GM12873 (cell line): Measurements from ENCODE around the gene VPS37C.

ENCODE experiments used
- TF ChIP-seq, protein P1 (sequence below): IDR thresholded peaks from 2 replicates; pipeline ENCODE4 v1.5.1; 2012; ENCODE audit warnings: low read depth, mild to moderate bottlenecking, moderate library complexity, low read length, control low read depth; ENCODE audit not compliant: insufficient read depth; ENCODE audit errors: missing control alignments

Gene VPS37C

DNA sequence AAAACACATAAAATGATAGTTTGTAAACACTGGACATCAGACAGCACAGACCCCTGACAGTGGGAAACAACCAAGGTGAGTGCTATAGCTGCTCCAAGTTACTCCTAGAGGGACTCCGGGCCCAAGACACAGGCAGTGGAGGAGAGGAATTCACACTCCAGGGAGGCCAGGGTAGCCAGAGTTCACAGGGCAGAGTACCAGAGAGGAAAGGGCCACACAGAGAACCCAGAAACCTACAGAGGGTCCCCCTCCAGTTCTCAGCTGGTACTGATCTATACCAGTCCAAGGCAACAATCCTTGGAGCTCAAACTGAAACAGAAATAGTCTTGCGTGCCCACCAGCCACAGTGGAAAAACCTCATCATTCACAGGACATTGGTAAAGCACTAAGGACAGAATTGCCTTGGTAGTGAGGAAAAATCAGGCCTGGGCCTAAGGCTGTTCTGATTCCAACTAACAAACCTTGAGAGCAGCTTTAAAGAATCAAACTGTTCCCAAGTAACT, 7.6 kb downstream of the VPS37C start:
- TF ChIP-seq, protein P1, sequence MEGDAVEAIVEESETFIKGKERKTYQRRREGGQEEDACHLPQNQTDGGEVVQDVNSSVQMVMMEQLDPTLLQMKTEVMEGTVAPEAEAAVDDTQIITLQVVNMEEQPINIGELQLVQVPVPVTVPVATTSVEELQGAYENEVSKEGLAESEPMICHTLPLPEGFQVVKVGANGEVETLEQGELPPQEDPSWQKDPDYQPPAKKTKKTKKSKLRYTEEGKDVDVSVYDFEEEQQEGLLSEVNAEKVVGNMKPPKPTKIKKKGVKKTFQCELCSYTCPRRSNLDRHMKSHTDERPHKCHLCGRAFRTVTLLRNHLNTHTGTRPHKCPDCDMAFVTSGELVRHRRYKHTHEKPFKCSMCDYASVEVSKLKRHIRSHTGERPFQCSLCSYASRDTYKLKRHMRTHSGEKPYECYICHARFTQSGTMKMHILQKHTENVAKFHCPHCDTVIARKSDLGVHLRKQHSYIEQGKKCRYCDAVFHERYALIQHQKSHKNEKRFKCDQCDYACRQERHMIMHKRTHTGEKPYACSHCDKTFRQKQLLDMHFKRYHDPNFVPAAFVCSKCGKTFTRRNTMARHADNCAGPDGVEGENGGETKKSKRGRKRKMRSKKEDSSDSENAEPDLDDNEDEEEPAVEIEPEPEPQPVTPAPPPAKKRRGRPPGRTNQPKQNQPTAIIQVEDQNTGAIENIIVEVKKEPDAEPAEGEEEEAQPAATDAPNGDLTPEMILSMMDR, result no peak

DNA sequence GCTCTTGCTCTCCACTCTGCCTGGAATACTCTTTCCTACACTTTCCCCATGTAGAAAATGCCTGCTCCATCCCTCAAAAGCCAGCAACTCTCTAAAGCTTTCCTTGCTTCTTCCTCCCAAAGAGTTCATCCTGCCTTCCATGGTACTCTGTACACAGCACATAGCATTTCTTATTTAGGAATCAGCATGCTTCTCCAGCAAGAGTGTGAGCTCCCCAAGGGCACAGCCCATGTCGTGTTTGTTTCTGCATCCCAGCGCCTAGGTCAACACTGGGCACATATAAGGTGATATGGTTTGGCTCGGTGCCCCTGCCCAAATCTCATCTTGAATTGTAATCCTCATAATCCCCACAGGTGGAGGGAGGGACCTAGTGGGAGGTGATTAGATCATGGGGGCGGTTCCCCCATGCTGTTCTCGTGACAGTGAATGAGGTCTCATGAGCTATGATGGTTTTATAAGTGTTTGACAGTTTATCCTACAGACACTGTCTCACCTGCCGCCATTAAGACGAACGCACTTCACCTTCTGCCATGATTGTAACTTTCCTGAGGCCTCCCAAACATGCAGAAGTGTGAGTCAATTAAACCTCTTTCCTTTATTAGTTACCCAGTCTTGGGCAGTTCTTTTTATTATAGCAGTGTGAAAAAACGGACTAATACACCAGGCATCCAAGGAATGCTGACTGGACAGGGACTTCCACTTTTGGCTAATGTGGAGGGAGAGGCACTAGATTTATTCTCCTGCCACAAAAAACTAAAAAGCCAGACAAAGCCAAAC, 8.2 kb downstream of the VPS37C start:
- TF ChIP-seq, protein P1, result no peak

DNA sequence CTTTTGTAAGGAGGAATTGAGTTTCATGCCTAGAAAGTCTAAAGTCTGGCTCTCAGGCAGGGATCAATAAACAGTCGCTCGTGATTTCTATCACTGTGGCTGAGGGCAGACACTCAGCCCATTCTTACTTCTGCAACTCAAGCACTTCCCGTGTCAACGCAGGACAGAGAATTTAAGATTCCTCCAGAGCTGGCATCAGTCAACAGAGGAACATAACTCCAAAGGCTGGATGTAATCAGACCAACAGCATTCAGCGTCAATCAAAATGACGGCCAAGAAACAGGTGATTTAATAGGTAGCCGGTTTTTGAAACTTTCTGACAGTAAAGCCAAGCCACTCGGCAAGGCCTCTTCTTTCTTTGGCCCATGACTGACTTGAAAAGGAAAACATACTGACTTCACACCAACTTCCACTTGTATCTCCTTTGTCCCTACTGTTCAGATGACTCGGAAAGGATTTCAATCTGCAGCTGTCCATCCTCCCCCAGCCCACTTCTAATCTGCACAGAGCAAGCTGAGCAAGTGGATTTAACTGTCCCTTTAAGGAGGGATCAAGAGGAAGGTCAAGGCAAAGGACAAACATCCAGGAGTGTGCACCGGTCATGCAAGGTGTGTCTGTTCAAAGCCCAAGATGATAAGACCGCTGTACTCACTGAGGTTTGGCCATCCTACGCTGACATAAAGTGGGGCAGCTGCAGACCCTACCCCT, 9.5 kb downstream of the VPS37C start:
- TF ChIP-seq, protein P1, result no peak

DNA sequence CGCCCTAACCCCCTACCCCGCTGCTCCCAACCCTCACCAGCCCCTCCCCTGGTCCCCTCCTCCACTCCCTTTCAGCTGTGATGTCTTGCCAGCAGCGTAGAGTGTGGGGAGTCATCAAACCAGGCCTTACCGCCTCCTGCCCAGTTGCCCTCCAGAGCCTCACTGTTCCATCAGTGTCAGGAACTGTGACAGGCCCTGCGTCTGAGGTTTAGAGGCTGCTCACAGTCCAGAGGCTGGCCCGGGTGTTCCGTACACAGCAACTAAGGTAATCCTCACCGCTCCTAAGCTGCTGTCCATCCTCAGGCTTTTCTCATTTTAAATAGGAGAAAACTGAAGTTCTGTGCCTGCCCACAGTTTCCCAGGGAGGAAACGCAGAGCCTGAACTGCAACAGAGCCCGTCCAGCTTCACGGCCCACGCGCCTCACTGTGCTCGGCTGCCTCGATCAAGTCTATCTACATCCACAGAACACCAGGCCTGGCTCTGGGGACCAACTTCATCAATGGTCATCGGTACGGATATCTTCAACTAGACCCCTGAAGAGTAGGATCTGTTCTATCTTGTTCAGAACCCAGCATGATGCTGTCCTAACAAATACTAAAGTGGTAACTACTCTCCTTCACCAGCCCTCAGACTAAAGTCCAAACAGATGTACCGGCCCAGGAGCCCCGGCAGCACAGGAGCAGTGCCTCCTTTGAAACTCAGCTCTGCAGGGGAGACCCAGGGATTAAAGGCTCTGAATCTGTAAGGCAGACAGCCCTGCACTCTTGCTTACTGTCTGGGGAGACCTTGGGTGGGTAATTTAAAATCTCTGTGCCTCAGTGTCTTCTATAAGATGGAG, 10.3 kb downstream of the VPS37C start:
- TF ChIP-seq, protein P1, result no peak

DNA sequence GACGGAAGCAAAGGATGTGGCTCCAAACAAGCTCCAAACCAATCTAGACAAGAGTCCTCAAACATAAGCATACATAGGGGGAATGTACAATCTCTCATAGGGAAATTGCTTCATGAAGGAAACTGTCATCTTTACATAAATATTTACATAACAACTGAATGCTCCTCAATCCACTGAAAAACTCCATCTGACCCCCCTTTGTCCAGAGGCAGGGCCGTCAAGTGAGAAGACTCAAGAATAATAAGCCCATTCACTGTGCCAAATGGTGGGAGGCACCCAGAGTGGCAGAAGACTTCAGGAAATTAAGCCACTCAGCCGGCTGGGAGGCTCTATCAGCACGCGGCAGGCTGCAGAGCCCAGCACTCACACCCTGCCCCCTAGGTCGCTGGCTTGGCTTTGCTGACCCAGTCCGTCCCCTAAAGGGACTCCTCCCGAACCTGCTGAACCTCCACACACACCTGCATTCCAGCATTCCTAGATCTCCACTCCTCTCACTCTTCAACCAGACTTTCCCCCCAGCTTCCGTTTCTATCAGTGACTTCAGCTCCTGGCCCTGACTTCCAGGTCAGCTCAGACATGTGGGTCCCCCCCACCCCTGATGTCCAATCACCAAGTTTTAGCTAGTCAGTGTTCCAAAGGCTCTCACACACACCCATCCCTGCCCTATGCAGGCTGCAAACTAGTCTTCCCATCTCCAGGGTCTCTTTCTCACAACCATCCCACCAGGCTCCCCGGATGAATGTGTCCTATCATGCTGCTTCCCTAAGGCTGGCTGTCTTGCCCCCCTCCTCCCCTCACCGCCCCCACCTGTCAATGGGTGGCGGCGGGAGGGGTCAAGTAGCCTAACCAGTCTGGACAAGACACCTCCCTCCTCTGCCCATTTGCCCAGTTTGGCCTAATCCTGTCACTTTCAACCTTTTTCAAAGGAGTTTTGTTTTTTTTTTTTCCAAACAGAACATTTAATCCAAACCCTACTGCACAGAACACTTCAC, 11.3 kb downstream of the VPS37C start:
- TF ChIP-seq, protein P1, result no peak

DNA sequence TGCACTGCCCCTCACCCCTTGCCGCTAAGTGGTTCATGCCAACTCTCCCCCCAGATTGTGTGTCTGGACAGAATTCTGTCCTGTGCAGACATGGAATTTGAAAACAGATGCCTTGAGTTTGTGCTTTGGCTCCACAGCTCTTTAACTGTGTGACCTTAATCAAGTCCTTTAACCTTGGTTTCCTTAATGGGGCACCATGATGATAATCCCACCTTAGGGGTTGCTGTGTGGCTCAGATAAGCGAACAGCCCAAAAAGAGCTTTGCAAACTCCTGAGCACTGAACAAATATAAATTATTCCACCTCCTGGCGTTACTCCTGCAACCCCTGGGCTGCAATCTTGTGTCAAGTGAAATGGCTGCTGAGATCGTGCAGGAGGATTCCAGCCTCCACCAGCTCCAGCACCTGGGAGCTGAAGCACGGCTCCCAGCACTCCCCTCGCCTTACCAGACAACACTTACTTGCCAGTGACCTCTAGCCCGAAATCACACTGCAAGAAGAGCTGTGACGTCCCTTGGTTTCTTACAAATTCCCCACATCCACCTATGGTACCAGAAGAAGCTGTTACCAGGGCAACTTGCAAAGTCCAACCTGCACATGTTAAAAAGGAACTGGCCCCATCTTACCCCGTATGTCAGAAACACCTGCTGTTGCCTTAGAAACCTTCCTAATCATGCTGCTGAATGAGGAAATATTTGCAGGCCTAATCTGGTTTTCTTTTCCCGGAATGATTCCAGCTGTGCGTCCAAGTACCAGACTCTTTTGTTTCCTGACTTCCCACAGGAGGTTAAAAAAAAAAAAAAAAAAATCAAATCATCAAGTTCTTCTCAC, 13.2 kb downstream of the VPS37C start:
- TF ChIP-seq, protein P1, result no peak
